ENCODE data around the gene C1orf35. TPM values are rescaled to one million over a fixed set of nuclear protein-coding genes. Genes with fewer than 3 reads are reported as not detected.

Gene C1orf35
- total and polyA plus RNA-seq, 7 donors: 3.6 to 8.2 (median 5.7) TPM

DNA sequence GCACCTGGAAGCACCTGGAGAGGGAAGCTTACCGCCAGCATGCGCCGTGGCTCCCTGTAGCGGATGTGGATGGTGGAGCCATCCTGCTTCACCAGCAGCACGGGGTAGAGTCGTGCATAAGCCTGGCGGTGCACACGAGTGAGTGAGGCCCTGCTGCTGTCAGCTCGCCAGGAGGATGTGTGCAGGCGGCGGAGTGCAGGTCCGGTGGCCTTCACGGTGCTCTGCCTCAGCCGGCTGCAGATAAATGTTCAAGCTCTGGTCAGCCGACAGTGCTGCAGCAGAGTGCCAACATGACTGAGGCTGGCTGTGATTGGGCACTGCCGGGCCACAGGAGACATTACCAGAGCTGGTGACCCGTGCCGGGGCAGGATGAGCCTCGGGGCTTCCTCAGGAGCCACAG is 4.5 kb upstream of the C1orf35 start:
- no peak overlapping the region for H3K27ac ChIP-seq
- ATAC-seq (no peak), DNase-seq (no peak)
- H3K27me3 ChIP-seq (ENCODE audit: insufficient read depth in 3 of 3, low read length in 2 of 3): no peaks in the 10 kb centered on the region
- no peak overlapping the region for H3K4me3 ChIP-seq
- H3K4me1 ChIP-seq: peaks cover 29% of the 10 kb centered on the region
- TF ChIP-seq, protein P1, sequence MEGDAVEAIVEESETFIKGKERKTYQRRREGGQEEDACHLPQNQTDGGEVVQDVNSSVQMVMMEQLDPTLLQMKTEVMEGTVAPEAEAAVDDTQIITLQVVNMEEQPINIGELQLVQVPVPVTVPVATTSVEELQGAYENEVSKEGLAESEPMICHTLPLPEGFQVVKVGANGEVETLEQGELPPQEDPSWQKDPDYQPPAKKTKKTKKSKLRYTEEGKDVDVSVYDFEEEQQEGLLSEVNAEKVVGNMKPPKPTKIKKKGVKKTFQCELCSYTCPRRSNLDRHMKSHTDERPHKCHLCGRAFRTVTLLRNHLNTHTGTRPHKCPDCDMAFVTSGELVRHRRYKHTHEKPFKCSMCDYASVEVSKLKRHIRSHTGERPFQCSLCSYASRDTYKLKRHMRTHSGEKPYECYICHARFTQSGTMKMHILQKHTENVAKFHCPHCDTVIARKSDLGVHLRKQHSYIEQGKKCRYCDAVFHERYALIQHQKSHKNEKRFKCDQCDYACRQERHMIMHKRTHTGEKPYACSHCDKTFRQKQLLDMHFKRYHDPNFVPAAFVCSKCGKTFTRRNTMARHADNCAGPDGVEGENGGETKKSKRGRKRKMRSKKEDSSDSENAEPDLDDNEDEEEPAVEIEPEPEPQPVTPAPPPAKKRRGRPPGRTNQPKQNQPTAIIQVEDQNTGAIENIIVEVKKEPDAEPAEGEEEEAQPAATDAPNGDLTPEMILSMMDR (IDR thresholded peaks at IDR 0.05): no peak
- intact Hi-C loops (cut with DNase I): no loop called here
- H3K9me3 ChIP-seq: no peaks in the 10 kb centered on the region
- peaks cover 0 to 22% of the 10 kb centered on the region in 2 donors for H3K36me3 ChIP-seq (ENCODE audit: insufficient read depth in 1 of 2, low read depth in 1 of 2)
- 85 to 86% (median 85%) methylated on average over 19 of the region's 19 CpGs for whole genome bisulfite sequencing, 3 donors

DNA sequence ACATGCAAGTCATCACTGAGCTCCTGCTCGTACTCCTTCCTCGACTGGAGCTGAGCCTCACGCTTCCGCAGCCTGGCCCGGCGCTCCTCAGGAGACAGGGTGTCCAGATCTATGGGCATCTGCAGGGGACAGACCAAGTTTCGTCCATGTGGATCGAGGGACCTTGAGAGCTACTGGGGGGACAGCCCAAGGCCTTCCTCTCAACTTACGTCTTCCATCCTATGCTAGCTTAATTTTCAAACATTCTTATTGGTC is 3.6 kb upstream of the C1orf35 start:
- H3K4me3 ChIP-seq: no peak overlapping the region
- TF ChIP-seq, protein P1 (IDR thresholded peaks at IDR 0.05): no peak
- intact Hi-C loops (cut with DNase I): no loop called here
- peaks cover 0 to 22% of the 10 kb centered on the region in 2 donors for H3K36me3 ChIP-seq (ENCODE audit: insufficient read depth in 1 of 2, low read depth in 1 of 2)
- H3K27me3 ChIP-seq (ENCODE audit: insufficient read depth in 3 of 3, low read length in 2 of 3): no peaks in the 10 kb centered on the region
- WGBS, 3 donors: 86 to 89% (median 88%) methylated on average over 9 of the region's 9 CpGs
- no peak overlapping the region for H3K27ac ChIP-seq
- H3K4me1 ChIP-seq: peaks cover 35% of the 10 kb centered on the region
- ATAC-seq (no peak), DNase-seq (no peak)
- no peaks in the 10 kb centered on the region for H3K9me3 ChIP-seq

DNA sequence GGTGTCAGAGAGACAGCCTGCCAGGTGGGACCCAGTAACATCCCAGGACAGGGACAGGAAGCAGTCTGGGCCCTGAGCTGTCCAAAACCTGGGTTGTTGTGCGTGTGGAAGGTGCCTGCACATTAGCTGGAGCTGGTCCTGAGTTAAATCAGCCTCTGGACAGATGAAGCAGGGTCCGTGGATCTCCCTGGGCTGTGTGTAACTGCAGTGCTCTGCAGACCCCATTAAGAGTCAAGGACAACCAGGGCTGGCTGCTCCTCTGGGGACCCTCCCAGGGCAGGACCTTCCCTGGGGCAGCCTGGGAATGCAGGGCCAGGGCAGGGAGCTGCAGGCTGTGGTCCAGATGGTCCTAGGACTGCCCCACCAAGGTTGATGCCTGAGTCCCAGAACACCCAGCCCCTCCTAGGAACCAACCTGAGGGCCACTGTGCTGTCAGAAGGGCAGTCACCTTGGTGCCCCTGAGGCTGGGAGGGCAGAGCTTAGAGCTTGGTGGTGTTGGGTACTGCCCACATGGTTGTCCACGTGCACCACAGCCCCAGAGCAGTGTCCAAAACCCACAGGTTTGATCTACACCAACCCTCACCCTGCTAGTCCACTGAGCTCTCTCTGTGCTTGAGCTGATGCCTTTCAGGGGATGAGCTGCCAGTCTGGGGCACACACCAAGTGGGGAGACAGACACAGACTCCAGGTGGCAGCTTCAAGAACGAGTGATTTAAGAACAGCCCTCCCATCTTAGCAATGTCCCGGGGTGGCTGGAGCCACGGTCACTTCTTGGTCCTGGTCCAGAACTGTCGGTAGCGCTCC is 3.1 kb upstream of the C1orf35 start:
- TF ChIP-seq, protein P1 (IDR thresholded peaks at IDR 0.05): no peak
- ATAC-seq (no peak), DNase-seq (no peak)
- 80 to 85% (median 83%) methylated on average over 8 of the region's 8 CpGs for WGBS, 3 donors
- intact Hi-C loops (cut with DNase I): no loop called here
- peaks cover 35% of the 10 kb centered on the region for H3K4me1 ChIP-seq
- H3K27ac ChIP-seq: no peak overlapping the region
- H3K36me3 ChIP-seq (ENCODE audit: insufficient read depth in 1 of 2, low read depth in 1 of 2): peaks cover 0 to 22% of the 10 kb centered on the region in 2 donors
- H3K9me3 ChIP-seq: no peaks in the 10 kb centered on the region
- no peaks in the 10 kb centered on the region for H3K27me3 ChIP-seq (ENCODE audit: insufficient read depth in 3 of 3, low read length in 2 of 3)
- no peak overlapping the region for H3K4me3 ChIP-seq

DNA sequence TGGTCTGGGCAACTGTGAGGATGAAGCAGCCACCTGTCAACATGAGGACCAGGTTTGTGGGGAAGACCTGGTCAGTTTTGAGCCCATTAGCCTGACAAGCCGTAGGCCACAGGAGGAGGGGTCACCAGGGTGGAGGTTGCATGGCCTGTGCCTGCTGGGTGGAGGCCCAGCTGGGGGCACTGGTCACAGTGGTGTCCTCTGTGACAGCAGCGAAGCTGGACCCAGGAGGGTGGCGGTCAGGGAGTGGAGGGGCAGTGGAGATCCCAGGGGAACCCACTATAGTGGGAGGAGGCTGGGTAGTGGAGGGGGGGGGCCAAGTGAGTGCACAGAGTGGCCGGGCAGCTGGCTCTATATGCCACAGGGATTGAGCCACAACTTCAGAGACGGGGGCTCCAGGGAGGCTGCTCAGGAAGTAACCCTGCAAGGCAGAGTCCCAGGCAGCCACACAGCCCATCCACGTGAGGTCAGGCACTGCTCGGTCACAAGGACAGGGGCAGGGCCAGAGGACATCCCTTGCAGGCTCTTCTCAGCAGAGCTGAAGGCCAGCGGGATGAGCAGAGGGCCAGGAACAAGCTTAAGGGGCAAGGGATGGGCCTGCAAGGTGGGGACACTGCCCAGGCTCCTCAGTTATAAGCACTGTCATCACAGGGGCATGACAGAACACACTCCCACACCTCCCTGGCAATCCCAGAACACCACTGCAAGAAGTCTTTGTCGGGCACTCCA is 2.3 kb upstream of the C1orf35 start:
- Histone ChIP-seq H3K27ac (peak overlapping the region; percentile 23), H3K4me1 (peaks cover 35% of the 10 kb centered on the region), H3K4me3 (no peak overlapping the region), H3K27me3 (ENCODE audit: insufficient read depth in 3 of 3, low read length in 2 of 3) (no peaks in the 10 kb centered on the region), H3K9me3 (no peaks in the 10 kb centered on the region), H3K36me3 (ENCODE audit: insufficient read depth in 1 of 2, low read depth in 1 of 2) (peaks cover 0 to 29% of the 10 kb centered on the region in 2 donors)
- intact Hi-C loops (cut with DNase I): no loop called here
- no peak for ATAC-seq
- TF ChIP-seq, protein P1 (IDR thresholded peaks at IDR 0.05): no peak
- WGBS, 3 donors: 68 to 79% (median 70%) methylated on average over 9 of the region's 9 CpGs
- no peak for DNase-seq

Data from psoas muscle (tissue), 8 donors.